B cell (primary cell): Measurements from ENCODE around the gene NEDD4.

Experiments
- CTCF ChIP-seq: fragments of 200-600 bp; IDR thresholded peaks from one replicate; pipeline ENCODE4 v1.8.0; 2022; ENCODE audit warnings: antibody characterized with exemption, mild to moderate bottlenecking
- EZH2 ChIP-seq: IDR thresholded peaks from 2 replicates; pipeline ENCODE4 v1.6.1; 2012; ENCODE audit warnings: borderline replicate concordance, low read depth, mild to moderate bottlenecking, moderate library complexity, low read length; ENCODE audit not compliant: insufficient read depth, poor library complexity, severe bottlenecking

- TF ChIP-seq CTCF (no peak), EZH2 (no peak)
Measured at GRCh38 chr15:55819397-55820034, 173.9 kb downstream of the NEDD4 start.
